ENCODE results near the gene SEPTIN11.

DNA sequence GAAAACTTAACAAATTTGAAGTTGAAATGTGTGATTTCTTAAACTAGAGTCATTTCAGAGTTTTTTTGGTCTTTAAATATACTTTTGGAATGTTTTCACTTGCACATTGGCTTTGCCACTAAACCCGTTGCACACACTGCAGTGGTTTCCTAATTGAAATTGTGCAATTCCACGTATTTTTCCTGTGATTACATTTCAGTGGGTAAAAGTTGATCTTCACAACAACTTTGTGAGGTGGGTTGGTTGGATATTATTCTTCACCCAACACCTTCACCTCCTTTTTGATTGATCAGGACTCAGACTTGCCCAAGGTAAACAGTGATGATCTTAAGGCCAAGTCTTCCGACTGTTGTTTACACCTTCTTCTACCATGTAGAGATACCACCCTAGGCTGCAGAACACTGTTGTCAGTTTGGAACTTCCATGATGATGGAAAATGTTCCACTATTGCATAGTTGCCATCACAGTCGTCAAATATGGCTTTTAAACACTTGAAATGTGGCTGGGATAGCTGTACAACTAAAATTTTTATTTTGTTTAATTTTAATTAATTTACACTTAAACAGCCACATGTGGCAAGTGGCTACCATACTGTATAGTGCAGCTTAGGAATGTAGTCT lies 13.7 kb downstream of the SEPTIN11 start:
- TF ChIP-seq, protein P1, sequence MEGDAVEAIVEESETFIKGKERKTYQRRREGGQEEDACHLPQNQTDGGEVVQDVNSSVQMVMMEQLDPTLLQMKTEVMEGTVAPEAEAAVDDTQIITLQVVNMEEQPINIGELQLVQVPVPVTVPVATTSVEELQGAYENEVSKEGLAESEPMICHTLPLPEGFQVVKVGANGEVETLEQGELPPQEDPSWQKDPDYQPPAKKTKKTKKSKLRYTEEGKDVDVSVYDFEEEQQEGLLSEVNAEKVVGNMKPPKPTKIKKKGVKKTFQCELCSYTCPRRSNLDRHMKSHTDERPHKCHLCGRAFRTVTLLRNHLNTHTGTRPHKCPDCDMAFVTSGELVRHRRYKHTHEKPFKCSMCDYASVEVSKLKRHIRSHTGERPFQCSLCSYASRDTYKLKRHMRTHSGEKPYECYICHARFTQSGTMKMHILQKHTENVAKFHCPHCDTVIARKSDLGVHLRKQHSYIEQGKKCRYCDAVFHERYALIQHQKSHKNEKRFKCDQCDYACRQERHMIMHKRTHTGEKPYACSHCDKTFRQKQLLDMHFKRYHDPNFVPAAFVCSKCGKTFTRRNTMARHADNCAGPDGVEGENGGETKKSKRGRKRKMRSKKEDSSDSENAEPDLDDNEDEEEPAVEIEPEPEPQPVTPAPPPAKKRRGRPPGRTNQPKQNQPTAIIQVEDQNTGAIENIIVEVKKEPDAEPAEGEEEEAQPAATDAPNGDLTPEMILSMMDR (IDR thresholded peaks at IDR 0.05) = no peak
- TF ChIP-seq POLR2A (IDR thresholded peaks at IDR 0.05) = no peak

Measured in testis (tissue), 2 donors.